Measurements from ENCODE around the gene ARVCF.

The ARVCF gene

DNA sequence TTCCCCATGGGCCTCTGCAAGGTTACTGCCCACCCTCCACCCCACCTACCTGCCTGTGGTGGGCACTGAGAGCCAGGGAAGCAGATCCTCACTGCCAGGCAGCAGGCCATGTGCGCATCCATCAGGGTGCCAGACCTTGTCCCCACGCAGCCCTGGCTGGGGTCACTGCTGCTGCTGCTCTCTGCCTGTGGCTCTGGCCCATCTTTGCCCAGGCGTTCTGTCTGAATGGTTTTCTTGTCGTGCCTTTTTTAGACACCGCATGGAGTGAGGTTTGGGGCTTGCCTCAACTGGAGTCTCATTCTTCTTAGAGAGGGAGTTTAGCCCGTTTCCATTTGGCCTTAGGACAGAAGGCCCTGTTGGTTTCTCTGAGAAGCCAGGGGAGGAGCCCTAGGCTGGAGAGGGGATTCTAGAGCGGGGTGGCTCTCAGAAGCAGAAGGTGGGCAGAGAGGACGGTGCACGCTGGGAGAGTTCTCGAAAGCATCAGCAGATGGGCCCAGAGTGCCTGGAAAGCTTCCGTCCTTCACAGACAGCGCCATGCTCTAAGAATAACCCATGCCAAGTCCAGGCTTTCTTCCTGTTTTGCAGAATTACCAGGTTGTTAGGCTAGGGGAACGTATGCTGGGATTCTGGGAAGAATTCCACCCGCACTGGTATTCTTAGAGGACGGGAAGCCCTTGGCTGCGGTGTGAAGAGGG lies 12.4 kb upstream of the ARVCF start:
- no peak for DNase-seq

DNA sequence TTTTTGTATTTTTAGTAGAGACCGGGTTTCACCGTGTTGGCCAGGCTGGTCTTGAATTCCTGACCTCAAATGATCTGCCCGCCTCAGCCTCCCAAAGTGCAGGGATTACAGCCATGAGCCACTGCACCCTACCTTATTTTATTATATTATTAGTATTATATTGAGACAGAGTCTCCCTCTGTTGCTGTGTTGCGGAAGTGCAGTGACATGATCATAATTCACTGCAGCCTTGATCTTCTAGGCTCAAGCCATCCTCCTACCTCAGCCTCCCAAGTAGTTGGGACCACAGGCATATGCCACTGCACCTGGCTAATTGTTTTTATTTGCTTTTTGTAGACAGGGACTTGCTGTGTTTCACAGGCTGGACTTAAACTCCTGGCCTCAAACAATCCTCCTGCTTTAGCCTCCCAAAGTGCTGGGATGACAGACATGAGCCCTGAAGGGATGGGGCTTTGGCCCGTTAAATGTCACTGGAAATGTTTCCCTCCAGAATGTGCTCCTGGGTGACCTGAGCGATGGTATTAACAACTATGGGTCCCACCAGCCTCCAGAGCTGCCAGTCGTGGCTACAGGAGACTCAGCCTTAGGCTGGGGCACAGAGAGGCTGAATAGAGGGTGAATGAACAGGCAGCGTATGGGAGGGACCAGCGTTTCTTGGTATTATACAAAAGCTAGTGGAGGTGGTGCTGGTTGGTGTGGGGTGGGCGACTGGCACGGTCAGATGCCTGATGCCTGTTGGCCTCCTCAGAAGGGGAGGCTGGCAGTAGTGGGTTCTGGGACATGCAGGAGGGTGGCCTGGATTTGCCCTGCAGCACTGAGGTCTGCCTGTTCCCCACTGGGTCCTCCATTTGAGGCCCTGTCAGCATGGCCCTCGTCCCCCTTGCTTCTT lies 11.6 kb upstream of the ARVCF start:
- DNase-seq: no peak

DNA sequence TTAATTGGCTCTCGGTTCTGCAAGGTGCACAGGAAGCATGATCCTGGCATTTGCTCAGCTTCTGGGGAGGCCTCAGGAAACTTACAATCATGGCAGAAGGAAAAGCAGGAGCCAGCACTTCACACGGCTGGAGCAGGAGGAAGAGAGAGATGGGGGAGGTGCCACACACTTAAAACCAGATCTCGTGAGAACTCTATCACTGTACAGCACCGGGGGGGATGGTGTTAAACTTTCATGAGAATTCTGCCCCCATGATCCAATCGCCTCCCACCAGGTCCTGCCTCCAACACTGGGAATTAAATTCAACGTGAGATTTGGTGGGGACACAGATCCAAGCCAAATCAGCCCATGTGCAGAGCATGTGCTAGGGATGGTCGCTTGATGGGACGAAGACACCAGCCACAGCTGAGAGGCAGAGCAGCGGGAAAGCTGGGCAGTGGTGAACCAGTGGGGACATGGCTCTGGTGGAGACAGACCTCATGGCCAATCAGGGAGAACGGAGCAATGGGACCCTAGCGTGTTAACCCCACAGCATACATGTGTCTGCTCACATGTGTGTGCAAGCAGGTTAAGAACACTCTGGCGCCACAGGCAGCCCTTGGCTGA lies 10.5 kb upstream of the ARVCF start:
- no peak for DNase-seq

DNA sequence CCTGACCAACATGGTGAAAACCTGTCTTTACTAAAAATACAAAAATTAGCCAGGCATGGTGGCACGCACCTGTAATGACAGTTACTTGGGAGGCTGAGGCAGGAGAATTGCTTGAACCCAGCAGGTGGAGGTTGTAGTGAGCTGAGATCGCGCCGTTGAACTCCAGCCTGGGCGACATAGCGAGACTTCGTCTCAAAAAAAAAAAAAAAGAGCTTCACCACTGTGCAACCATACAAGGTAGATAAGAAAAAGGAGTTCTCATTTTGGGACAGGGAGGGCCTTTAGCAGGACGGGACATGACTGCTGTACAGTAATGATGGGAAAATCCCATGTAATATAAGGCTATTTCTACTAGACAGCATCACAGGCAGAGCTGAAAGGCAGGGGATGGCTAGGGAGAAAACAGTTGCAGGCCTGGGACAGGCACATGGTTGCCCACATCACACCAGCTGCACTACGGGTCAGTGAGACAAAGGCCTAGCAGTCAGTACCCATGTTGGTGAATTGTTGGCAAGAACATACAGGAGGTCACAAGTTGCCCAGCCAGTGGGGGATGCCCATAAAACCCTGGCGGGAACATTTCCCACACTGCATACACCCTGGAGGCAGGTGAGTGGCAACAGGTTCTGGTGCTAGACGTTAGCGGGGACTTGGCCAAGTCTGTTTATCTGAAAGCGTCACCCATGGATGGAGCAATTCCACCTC lies 9.7 kb upstream of the ARVCF start:
- no peak for DNase-seq

DNA sequence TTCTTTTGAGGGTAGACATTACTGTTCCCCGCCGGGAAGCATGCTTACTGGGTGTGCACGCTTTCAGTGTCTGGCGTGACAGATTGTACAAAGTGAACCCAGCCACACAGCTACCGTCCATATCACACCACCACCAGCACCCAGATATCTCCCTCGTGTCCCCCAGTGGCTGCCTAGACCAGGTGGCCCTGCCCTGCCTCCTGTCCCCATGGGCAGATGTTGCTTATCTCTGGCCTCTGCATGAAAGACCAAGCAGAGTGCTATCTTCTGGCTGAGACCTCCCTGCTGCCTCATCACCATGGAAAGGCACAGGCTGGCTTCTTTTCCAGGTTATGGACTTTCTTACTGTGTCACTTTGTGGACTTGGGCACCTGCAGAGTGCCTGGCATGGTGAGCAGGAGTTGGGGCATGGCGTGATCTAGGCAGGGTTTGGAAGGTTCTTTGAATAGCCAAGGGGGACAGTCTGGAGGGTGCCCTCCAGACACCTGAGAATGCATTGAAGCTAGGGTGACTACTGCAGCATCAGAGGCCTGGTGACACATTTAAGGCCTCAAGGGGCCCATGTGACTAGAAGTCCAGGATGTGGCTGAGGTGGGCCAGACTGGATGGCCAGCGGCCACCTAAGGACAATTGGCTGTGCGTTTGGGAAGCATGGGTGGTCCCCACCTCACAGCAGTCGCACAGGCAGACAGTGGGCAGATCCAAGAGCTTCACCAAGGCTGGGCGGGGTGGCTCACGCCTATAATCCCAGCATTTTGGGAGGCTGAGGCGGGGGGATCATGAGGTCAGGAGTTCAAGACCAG lies 9.0 kb upstream of the ARVCF start:
- DNase-seq: no peak

DNA sequence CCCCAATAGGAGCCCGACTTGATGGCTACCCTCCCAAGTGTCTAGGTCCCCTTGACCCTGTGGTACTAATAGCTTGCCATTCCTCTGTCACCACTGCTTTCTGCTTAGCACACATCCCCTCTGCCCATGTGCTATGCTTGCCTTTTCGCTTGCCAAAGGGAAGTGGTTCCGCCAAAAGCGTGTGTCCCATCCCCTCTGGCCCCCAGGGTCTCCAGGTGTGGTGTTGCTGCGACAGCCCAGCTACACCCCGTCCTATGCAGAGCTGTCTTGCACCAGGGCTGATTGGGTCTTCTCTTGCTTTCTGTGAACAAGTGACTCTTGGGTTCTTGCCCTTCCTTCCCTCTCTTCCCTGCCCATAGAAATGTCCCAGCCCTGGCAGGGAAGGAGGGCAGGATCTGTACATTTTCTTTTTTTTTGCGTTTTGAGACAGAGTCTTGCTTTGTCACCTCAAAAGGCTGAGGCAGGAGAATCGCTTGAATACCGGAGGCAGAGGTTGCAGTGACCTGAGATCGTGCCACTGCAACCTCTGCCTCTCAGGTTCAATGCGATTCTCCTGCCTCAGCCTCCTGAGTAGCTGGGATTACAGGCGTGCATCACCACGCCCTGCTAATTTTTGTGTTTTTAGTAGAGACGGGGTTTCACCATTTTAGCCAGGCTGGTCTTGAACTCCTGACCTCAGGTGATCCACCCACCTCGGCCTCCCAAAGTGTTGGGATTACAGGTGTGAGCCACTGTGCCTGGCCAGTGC lies 8.2 kb upstream of the ARVCF start:
- no peak for DNase-seq

DNA sequence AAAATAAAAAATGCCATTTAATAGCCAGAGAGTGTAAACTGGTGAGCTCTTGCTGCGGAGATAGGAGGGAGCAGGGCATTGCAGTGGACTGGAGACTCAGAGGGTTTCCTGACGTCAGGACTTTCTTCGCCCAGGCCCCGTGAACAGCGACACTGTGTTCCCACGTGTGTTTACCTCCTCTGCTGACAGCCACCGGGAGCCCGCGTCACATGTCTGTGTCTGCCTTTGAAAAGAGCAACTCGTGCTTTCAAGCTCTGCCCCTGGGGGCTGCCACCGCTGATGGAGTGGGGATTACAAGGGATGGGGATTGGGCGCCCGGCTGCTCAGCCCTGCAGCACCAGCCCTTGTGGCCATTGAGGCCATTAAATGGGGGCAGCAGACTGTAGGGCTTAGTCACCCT lies 7.6 kb upstream of the ARVCF start:
- no peak for DNase-seq

DNA sequence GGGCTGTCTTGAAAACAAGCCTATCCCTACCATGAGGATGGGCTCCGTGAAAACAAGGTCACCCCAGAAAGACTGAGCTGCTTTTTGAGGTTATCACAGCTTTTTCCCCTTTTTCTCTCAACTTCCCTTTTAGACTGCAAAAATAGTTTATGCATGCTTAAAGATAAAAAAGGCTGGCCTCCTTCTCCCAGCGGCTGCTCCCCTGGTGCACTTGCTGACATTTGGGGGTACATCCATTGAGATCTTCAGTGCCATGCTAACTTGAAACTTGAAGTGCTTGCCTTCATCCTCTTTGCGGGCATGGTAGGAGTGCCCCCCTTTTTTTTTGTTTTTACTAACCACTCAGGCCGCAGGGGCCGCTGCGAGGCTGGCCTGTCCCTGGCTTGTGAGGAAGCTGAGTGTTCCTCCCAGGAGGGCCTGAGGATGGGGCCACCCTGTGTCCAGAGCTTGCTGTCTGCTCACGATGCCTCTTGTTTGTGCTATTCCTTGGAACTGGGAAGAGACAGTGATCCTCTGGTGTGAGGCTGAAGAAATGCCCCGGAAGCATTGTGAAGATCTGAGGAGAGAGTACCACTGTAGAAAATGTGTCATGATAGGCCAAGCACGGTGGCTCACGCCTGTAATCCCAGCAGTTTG lies 6.5 kb upstream of the ARVCF start:
- DNase-seq: peak; percentile 16

DNA sequence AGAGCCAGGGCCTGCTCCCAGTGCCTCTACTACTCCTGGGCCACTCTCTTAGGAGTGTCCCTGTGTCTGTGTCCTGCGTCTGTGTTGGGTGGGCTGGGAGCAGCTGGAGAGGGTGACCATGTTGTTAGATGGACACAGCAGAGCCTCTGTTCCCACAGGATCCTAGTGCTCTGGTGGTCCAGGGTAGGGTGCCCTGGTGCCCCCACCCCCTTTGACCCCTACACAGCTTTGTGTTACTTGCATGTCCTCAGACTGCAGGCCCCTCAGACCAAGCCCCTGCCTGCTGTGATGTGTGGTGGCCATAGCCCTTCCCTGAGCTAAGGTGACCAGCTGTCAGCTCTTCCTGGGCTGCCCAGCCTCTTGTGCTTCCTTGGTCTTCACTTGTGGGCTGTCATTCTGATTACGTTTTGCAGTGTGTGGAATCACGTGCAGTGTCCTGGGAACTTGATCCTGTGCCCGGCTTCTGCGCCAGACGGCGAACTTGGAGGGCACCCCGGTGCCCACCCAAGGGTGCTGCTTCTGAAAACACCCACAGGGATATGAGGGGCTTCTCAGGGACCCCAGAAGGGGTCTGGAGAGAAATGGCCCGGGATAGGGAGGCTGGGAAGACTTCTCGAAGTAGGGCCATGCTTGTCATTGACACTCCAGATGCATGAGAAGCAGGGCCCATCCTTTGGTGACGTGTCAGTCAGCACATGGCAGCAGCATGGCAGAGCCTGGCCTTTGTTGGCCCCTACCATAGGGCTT lies 5.8 kb upstream of the ARVCF start:
- no peak for DNase-seq

DNA sequence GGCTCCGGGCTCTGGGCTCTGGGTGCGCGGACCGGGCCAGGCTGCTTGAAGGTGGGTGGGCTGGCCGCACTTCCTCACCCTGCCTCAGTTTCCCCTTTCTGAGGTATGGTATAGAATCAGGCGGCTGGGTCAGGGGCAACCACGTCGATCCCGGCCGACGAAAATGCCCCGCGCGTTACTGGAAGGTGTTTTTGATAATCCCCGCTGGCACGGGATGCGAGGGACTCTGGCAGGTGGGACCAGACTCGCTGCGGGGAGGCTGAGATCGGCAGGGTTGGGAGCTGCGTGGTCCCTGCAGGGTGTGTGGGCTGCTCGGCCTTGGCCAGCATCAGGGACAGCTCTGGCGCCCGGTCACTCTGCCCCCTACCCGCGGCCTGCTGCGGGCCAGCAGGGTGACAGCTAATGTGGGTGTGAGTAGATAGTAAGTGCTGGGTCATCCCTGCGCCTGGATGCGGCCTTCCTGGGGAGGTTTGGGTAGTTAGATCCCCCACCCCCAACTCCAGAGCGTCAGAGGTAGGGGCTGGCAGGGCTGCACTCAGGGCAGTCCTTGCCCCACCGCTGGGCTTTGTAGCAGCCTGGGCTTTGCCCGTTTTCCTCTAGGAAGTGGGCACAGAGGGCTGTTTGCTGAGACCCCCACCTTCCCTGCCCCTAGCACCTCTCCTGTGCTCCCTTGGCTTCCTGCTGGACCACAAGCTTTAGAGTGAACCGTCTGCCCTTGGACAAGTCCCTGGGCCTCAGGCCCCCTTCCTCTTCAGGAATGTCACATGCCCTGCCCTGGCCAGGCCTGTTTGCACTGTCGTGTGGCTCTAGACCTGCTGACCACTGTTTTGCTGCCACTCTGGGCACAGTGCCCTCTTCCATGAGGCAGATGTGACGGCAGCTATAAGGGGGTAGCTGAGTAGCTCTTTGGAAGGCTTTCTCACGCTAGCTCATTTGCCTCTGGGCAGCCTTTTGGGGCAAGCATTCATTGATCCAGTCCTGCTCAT lies 4.9 kb upstream of the ARVCF start:
- DNase-seq: peak; percentile 41

DNA sequence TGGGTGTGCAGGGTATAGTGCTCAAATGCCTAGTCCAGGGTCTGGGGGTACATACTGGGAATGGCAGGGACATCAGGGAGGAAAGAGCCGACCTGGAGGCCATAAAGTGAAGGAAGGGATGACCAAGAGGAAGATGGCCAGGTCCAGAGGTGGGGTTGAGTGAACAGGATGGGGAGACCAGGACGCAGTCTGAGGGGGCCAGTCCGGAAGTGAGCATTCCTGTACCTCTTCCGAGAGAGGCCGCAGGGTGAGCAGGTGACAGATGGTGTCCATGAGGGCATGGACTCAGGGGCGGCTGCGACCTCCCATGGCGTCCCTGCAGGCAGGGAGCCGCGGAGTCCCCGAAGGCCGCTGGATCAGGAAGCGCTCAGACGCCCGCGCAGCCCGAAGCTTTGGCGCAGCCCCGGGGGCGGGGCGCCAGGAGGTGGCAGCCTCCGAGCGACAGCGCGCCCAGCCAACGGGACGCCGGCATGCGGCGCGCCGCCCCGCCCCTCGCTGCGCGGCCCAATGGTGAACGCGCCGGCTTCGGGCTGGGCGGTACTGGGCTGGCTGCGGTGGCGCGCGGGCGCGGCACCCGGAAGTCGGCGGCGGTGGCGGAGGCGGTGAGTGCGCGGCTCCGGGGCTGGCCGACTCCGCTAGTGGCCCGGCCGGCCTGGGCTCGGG lies 4.0 kb upstream of the ARVCF start, which contains the start of gene TANGO2:
Gene TANGO2, plus strand, starts transcription at position 578 of the 663 bp plus-strand sequence. CDS start 15,689 bp downstream, outside the sequence.
- DNase-seq: peak; percentile 95

DNA sequence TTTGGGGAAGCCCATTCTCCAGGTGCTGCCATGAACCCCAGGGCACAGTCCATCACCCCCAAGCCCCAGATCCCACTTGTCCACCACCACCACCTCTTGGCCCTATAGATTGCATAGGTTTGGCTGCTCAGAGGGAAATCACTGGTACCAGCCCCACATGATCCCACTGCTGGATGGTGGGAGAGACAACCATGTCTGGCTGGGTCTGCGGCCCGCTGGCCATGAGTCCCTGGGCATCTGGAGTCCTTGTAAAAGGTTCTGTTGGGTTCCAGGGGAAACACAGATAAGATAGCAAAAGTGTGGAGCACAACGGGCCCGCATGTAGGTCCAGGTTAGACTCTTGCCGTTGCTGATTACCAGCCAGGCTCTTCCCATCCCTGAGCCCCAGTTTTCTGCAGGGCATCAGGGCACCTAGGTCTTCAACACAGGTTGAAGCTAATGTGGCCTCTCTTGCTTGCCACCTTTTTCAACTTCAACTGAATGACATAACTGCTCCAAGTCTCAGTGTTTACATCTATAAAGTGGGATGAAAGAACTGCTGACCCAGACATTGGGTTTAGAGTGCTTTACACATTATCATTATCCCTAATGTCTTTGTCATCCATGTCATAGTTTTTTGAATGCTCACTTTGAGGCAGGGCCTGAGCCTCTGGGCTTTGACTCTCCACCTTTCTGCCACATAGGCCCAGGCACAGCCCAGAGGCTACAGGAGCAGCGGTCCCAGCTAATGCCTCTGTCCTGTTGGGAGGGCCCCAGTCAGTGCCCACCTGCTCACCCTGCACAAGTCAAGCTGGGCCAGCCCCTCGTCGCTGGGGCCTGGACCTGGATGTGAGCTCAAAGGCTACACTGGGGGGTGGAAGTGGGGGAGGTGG lies 3.3 kb upstream of the ARVCF start:
- no peak for DNase-seq

DNA sequence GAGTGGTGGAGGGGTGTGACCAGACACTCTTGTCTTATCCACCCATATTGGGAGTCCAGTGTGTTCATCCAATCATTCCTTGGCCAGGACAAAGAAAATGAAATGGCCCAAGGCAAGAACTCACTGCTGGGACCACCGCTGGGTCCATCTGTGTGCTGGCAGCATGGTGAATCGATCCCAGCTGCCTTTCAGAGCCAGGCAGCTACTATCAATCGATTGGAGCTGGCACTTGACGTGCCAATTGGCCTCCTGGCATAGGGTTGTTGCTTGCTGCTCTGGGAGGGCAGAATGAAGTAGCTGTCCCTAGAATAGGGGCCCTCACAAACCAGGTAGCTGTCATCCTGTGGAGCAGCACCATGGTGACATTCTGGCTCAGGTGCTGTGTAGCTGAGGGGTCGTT lies 1.4 kb upstream of the ARVCF start:
- DNase-seq: no peak

DNA sequence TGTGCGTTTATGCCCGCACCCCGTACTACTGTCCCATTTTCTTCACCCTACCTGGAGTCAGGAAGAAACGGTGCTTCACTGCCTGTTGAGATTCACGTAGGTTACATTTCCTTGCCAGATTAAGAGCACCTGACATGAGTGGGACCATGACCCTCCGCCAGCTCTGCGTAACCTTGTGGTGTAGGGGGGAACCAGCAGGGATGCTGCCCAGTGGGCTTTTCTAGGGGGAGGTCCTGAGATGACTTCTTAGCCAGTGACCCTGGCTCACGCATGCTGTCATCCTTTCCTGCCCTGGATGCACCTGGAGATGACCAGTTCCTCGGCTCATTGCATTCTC lies 967 bp upstream of the ARVCF start:
- DNase-seq: no peak

DNA sequence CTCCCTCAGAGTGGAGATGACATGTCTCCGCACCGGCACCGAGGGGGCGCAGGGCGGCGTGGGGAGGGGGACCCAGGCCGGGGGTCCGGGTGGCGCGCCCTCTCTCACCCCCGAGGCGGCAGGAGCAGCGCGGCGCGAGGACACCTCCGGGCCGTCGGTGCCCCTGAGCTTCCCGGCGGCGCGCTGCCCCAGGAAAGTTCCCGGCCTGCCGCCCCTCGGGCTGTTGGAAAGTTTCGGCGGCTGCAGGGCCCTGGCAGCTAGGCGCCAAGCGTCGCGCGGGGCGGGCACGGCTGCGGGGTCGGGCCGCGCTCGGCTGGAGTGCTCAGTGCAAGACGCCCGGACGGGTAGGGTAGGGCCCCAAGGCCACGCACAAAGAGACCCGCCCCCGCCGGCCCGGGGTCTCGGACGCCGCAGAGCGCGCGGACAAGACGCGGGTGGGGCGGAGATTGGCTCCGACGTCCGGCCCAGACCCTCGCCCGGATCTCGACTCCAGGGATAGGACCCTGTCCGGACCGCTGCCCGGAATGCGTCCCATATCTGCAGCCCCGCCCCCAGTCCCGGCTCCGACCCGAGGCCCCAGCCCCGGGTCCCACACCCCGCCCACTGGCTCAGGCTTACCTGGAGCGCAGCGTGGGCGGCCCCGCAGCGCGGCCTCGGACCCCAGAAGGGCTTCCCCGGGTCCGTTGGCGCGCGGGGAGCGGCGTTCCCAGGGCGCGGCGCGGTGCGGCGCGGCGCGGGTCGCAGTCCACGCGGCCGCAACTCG lies 471 bp downstream of the ARVCF start:
- DNase-seq: peak; percentile 7

DNA sequence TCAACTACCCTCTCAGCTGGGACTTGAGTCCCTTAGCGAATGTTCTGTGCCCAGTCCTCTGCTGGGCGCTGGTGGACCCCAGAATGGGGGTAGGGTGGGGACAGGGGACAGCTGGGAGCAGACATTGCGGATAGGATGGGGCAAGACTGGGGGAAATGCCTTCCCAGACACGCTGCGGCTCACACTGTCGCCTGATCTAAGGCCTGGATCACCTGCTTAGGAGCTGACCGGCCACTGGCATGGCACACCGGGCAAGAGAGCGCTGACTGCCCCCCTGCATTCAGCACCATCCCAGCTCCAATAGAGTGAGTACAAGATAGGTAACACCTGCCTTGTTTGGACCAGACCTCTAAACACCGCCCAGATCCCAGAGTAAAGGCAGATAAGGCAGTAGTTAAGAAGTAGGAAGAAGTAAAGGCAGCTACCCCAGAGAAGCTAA lies 1.4 kb downstream of the ARVCF start:
- DNase-seq: no peak
